Stimulated activated CD4-positive, alpha-beta T cell treated with anti-CD3 and anti-CD28 coated beads, TNF-alpha, amount 100 ng/mL, for 4 hours (primary cell): Measurements from ENCODE around the gene SIGLEC7.
A peak's percentile ranks its signal among the peaks of the same experiment; 100 is the strongest.

Experiments
- DNase-seq, 3 experiments: peaks; one replicate each; pipeline ENCODE4 v3.0.0-alpha.2; 2020; ENCODE audit warnings: low read depth in 3 of 3

Gene SIGLEC7

DNA sequence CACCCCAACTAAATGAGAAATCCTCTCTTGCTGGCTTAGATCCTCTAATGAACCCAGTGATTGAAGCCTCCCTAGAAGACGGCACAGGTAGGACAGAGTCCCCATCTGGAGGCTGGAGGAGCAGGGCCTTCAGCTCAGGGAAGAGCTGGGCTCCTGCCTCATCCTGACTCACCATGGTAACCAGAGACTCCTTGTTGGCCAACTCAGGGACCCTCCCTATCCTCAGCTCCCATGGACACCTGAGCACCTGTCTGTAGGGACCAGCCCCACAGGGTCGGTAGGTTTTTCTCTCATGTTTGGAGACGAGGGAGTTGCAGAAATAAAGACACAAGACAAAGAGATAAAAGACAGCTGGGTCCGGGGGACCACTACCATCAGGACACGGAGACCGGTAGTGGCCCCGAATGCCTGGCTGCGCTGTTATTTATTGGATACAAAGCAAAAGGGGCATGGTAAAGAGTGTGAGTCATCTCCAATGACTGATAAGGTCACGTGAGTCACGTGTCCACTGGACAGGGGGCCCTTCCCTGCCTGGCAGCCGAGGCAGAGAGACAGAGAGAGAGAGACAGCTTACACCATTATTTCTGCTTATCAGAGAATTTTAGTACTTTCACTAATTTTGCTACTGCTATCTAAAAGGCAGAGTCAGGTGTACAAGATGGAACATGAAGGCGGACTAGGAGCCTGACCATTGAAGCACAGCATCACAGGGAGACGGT is 26.6 kb downstream of the SIGLEC7 start:
- no peak for DNase-seq

DNA sequence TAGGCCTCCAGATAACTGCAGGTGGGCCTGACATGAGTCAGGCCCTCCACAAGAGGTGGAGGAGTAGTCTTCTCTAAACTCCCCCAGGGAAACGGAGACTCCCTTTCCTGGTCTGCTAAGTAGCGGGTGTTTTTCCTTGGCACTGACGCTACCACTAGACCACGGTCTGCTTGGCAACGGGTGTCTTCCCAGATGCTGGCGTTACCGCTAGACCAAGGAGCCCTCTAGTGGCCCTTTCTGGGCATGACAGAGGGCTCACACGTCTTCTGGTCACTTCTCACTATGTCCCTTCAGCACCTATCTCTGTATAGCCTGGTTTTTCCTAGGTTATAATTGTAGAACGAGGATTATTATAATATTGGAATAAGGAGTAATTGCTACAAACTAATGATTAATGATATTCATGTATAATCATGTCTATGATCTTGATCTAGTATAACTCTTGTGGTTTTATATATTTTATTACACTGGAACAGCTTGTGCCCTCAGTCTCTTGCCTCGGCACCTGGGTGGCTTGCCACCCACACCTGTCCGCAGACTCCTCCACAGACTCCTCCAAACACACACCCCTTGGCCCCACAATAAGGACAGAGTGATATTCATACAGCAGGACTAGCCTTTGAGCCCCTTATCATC is 27.3 kb downstream of the SIGLEC7 start:
- peak; percentile 34 to 42 (median 39) for DNase-seq

DNA sequence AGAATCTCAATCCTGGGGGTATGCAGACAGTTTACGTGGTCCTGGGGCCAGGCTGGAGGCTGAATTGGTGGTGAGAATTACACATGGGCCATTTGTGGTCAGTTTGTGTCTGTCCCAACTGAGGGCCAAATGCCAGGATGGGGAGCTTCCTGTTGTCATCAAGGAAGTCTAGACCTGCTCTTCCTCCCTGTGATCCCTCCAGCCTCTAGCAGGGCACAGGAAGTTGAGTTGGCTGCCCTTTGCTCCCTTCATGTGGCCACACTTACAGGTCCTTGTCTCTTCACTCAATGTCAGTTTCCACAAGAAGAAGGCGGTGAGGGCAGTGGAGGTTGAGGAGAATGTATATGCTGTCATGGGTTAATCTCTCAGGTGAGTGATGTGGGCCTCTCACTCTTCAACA is 30.1 kb downstream of the SIGLEC7 start:
- no peak for DNase-seq

DNA sequence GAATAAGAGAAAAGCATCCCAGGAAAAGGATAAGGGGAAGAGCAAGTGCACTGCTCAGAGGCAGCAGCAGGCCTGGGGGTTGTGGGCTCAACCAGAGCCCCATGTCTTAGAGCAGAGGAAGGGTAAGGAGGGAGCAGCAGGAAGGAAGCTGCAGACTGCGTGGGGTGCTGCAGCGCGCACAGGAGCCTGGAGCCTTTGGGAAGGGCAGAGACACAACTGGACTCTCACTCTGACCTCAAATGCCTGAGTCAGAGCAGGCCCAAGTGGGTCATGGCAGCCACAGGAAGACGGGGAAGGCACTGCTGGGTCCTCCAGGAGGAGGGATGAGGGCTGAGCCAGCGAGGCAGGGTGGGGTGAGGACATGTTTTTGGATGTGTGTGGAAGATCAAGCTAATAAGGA is 31.6 kb downstream of the SIGLEC7 start:
- no peak for DNase-seq

DNA sequence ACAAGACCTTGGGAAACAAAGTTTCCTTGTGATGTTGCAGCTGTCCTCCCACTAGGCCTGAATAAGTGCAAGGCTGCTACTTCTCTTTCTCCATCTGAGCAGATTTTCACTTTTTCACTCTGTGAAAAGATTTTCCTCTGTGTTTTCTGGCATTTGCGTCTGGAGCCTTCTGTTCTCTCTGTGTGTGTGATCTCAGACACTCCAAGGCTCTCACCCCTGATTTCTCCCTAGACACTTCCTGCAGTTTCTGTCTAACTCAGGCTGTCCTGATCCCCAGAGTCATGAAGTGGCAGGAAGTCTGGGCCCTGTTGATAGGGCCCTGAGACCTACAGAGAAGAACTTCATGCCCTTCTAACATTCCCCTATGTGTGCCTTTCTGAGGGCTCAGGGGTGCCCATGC is 37.2 kb downstream of the SIGLEC7 start:
- DNase-seq, result no peak

DNA sequence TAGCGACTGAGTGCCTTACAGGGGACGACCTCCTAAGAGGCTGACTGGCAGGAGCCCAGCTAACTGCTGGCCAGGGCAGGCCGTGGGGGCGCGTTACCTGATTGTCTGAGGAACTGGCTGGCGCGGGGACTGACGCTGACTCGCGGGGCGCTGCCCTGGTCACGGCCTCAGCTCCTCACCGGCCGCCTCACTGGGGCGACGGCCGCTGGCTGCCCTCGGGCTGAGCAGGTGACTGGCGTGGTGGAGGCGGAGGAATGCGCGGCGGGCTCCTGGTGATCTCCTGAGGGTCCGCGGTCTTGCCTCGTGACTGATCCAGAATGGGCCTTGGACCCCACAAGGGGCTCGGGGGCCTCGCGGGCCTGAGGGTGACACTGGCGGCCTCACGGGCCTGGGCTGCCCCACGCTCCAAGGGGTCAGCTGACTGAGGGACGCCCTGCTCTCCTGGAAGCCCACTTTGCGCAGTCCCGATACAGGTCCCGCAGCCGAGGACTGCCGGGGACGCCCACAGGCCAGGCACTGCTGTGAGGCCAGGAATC is 39.3 kb downstream of the SIGLEC7 start:
- DNase-seq, result no peak

DNA sequence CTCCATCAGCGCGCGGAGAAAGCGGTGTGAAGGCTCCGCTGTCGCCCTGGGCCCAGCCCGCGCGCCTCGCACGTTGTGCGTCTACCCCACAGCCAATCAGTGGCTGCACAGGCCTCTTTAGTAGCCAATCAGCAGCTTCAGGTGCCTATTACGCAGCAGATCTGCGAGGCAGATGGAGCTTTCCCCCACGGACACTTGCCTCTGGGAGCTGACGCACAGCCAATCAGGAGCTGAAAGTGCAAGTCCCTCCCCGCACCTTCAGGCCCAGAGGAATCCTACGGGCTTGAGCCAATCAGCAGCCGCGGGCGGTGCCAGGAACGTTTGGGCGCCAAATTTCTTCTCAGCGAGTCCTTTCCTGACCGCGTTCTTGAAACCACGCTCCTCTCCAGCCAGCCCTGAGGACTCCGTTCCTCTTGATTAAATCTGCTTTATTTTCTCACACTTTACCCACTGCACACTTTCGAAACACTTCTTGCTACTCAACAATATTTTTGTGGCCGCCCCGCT is 39.9 kb downstream of the SIGLEC7 start:
- no peak for DNase-seq

DNA sequence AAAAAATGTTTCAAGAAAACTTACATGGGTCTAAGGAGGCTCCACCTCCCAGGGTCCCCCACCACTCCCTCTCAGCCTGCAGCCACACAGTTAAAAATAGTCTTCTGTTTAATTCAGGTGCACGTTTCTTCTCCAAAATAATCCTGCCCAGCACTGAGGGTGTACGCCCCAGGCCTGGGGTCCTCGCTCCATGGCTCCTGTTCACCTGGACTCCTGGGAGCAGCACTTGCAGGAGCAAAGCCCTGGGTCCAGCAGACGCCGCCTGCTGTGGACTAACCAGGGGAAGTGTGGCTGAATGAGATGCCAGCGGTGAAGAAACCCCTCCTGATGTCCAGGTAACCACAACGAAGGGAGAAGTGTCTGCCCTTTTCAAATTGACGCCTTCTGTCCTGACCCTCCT is 41.5 kb downstream of the SIGLEC7 start:
- no peak for DNase-seq

DNA sequence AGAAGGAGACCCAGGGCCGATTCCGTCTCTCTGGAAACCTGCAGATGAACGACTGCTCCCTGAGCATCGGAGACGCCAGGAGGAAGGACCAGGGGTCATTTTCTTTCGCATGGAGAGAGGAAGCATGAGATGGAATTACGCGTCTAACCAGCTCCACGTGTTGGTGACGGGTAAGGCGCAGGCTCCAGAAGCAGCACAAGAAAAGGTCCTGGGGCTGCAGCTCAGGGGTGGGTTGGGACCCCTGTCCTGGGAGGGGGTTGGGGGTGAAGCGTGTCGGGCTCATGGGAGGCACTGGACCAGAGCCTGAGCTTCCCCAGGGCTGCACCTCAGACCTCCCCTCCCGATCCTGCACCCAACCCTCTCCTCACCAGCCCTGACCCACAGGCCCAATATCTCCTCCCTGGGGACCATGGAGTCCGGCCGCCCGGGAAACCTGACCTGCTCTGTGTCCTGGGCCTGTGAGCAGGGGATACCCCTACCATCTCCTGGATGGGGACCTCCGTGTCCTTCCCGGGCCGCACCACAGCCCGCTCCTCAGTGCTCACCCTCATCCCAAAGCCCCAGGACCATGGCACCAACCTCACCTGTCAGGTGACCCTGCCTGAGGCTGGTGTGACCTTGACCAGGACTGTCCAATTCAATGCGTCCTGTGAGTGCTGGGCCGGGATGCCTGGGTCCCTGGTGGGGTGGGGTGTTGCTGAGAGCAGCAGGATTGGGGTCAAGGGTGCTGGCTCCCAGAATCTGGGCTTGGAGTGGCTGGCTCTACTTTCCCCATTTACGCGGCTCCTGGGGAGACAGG is 43.2 kb downstream of the SIGLEC7 start:
- no peak for DNase-seq

DNA sequence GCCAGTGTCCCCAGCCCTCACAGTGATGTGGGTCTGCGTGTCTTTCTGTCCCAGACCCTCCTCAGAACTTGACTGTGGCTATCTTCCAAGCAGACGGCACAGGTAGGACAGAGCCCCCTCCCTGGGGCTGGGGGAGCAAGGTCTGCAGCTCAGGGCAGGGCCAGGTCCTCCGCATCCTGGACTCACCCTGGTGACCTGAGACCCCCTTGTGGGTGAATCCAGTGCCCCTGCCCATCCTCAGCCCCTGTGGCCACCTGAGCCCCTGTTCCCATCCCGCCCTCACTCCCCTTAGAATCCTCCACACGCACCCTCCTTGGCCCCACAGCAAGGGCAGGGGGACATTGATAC is 43.7 kb downstream of the SIGLEC7 start:
- no peak for DNase-seq

DNA sequence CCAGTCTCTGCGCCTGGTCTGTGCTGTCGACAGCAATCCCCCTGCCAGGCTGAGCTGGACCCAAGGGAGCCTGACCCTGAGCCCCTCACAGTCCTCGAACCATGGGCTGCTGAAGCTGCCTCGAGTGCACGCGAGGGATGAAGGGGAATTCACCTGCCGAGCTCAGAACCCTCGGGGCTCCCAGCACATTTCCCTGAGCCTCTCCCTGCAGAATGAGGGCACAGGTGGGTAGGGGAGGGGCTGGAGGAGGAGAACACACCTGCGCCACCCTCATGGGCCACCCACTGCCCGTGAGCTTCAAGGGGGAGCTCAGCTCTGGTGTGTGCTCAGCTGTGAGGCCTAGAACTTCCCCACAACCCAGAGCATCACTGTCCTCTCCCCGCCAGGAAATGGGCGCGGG is 44.2 kb downstream of the SIGLEC7 start:
- no peak for DNase-seq

DNA sequence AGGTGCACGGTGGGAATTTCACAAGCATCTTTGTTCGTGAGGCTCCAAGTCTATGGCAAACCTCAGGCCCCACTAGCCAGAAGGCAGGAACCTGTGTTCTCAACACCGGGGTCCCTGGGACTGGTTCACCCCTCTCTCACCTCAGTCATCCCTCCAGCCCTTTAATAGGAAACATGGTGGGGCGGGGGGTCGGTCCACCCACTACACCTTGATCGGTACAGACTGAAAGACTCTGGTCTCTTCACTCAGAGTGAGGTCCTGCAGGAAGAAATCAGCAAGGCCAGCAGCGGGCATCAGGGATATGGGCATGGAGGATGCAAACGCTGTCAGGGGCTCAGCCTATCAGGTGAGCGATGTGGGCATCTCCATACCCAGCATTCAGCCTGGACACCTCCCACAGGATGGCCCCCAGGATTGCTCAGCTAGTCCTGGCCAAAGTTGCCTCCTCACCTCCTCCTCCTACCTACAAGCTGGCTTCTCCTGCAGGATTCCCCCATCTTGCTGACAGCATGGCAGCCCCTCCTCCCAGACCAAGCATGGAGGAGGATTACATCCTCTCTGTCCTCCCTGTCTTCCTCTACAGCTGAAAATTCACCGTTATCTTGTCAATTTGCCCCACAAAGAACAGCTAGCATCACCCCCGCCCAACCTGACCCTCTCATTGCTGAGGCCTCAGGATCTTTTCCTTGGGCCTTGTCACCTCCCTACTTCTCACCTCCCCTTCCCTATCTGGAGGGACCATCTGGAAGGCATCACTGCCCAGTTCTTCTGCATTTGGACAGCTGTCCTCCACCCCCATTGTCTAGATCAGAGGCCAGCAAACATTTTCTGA is 45.5 kb downstream of the SIGLEC7 start:
- DNase-seq, result no peak

DNA sequence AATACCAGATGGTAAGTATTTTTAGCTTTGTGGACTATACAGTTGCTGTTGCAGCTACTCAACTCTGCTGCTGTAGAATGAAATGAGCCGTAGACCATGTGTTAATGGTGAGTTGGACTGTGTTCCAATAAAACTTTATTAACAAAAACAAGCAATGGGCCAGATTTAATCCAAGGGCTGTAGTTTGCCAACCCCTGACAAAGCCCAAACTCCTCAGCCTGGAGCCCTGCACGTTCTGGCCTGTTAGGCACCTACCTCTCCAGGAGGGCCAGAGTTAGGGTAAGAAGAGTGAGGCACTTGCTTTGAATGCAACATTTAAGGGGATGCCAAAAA is 46.1 kb downstream of the SIGLEC7 start:
- DNase-seq, result no peak

DNA sequence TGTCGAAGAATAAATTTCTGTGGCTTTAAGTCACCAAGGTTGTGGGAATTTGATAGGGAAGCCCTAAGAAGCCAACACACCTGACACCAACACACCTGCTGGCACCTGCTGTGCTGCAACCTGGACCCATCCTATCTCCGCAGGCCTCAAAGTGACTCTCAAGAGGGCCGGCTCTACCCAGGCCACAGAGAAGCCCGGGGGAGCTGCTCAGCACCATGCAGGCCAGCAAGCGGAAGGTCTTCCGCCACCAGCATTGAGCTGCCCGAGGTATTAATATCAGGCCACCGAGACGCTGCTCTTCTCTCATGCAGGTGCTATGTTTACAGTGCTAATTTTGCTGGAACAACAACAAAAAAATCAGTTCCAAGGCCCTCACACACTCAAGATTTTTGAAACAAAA is 50.6 kb downstream of the SIGLEC7 start:
- no peak for DNase-seq

DNA sequence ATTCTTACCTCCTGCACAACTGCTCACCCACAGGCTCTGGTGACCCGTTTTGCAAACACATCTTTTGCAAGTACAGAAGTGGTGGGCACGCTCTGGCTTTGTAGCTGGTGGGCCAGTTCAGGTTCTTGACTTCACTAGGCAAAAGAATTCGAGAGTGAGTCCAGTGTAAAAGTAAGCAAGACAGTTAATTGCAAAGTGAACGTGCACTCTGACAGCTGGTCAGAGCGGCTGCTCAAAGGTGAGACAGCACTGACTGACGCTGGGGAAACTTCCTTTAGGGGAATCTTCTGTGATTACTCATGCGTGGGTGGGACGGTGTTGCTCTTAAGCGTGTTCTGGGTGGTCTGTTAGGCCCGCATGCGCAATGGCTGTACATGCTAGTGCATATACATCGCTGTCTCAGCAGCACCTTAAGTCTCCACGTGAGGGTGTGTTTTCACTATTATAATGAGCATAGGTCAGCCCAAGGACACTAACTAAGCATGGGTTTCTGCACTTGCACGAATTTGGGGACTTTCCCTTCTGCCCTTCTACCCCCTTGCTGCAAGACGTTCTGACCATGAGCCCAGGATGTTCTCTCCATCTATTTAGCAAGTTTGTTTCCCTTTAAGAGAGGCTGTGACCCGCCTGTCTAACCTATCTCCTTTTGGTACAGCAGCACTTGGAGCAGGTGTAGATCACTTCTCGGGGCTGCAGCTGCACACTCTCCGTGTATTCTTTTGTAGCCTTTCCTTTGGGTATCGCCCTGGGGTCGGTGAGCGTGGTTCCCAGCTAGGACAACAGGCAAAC is 52.6 kb downstream of the SIGLEC7 start:
- no peak for DNase-seq

DNA sequence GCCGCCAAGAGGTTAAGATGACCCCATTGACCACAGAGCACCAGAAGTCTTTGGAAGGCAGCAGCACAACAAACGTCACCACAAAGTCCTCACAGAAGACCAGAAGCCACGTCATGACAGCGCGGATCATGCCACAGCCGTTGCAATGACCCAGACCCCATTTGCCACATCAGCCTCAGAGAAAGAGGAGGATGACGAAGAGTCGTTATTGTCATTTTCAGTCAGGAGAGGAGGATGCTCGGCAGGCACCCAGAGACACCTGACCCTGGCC is 53.1 kb downstream of the SIGLEC7 start:
- DNase-seq, result no peak

DNA sequence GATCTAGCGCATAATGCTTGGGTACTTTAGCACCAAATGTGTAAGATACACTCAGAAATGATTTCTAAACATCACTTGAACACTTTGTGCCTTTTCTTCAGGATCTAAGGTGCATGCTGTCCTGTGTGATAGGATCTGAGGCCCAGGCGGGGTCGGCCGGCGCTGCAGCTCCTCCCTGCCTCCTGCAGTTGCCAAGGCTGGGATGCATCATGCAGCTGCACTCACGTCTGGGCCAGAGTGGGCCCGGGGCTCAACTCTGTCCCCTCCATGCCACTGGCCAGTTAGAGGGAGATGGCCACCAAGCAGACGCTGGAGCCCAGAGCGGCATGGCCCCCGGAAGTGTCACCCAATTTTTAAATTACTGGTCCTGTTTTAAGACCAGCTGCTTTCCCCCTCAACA is 53.5 kb downstream of the SIGLEC7 start:
- DNase-seq, result no peak

DNA sequence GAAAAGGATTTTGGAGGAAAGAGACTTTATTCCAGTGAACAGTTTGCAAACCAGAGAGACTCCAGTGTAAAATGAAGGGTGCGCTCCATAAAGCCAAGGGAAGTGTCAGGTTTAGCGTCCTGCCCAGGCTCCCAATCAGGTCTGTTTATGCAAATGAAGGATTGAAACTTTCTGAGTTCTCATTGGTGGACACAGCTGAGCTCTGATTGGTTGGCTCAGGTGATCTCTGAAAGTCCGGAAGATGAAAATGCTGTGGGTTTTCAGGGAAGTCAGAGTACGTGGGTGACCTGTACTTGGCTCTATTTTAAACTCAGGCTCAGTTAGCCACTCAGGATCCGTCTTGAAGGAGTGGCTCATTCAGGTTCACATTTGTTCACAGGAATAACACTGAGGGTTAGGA is 54.1 kb downstream of the SIGLEC7 start:
- no peak for DNase-seq

DNA sequence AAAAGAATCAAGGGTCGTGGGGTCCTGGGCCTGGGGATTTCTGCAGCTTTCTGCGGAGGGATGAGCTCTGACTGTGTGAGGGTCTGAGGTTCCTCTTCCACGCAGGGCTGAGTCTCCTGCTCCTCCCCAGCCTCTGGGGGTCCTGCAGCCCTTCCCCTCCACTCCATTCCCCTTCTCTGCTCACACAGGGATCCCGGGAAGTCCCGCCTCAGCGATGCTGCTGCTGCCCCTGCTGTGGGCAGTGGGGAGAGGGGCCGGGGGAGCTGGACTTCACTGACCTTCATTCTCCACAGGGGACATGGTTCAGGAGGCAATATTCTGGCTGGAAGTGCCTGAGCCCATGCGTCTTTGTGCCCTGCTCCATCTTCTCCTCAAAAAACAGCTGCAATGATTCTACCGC is 56.5 kb downstream of the SIGLEC7 start:
- no peak for DNase-seq

DNA sequence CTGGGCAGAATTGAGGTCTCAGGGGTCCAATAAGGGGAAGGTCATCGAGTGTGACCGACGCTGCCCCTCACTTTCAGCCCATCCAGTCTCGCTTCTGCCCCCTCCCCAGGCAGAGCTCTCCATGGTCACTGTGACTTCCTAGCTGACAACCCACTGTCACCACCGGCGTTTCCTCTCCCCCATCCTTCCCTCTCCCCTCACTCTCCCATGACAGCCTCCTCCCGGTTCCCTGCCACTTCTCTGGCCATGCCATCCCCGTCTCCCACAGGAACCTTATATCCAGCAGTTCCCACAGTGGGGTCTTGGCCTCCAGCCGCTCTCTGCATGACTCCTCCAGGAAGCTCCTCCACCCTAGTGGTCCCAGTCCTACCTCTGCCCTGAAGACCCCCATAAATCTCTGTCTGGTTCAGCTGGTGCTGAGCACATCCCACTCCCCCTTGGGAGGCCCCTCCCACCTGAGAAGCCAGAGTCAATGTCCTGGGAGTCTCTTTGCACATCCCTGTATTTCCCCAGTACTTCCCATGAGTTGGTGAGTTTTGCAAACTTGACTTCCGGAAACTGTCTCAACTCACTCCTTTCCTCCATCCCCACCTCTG is 58.1 kb downstream of the SIGLEC7 start:
- no peak for DNase-seq

DNA sequence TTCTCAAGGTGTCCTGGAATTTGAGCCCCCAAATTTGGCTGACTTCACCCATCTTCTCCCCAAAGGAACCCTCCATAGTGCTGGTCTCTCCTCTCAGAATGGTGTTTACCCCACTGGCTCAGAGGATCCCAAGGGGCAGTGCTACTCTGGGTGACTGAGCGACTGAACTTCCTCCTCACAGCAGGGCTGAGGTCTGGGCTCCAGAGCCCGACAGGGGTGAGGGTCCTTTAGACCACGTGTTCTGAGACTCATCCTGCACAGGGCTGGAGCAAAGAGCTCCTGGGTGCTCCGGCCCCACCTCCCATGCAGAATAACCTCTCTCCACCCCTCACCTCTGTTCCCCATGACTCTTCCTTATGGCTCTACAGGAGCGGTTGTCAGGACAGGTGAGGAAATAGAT is 59.6 kb downstream of the SIGLEC7 start:
- no peak for DNase-seq
